ENCODE data around the gene CES4A. TPM values are rescaled to one million over a fixed set of nuclear protein-coding genes. Genes with fewer than 3 reads are reported as not detected.

Gene CES4A
- total and polyA plus RNA-seq, 9 of the 15 experiments (the other 6 are each of a cell fraction or from before 2014, with no cell fraction given) = 0.09 to 0.13 (median 0.11) TPM; not detected in 6

GRCh38 chr16:66961065-66961744 lies 27.2 kb upstream of the CES4A start, which contains the start of gene CES3 (continued):
- TF ChIP-seq ZNF644 (tag; IDR thresholded peaks at IDR 0.05; ENCODE audit: low read depth) (no peak), MLLT1 (IDR thresholded peaks at IDR 0.05) (peak; percentile 27 to 75; a peak in 1 of 4 replicates), XRCC5 (IDR thresholded peaks at IDR 0.05; ENCODE audit: low read depth, low read length) (peak; percentile 35; the same call in 1 of the 2 replicates), USF1 (CRISPR knock-in tag; IDR thresholded peaks at IDR 0.05) (no peak), MEIS2 (IDR thresholded peaks at IDR 0.05; ENCODE audit: partially characterized antibody) (peak; percentile 7), SRSF7 (optimal IDR thresholded peaks at IDR 0.05; ENCODE audit: low read depth, low read length) (no peak), L3MBTL2 (IDR thresholded peaks at IDR 0.05) (0 out of 2 replicates have a peak, but pooled peaks have one; percentile 26), KAT2B (IDR thresholded peaks at IDR 0.05; ENCODE audit: low read depth, low read length) (no peak), DIDO1 (tag; IDR thresholded peaks at IDR 0.05; ENCODE audit: low read depth) (0 out of 2 replicates have a peak, but pooled peaks have one; percentile 20)
- TF ChIP-seq, protein P1, sequence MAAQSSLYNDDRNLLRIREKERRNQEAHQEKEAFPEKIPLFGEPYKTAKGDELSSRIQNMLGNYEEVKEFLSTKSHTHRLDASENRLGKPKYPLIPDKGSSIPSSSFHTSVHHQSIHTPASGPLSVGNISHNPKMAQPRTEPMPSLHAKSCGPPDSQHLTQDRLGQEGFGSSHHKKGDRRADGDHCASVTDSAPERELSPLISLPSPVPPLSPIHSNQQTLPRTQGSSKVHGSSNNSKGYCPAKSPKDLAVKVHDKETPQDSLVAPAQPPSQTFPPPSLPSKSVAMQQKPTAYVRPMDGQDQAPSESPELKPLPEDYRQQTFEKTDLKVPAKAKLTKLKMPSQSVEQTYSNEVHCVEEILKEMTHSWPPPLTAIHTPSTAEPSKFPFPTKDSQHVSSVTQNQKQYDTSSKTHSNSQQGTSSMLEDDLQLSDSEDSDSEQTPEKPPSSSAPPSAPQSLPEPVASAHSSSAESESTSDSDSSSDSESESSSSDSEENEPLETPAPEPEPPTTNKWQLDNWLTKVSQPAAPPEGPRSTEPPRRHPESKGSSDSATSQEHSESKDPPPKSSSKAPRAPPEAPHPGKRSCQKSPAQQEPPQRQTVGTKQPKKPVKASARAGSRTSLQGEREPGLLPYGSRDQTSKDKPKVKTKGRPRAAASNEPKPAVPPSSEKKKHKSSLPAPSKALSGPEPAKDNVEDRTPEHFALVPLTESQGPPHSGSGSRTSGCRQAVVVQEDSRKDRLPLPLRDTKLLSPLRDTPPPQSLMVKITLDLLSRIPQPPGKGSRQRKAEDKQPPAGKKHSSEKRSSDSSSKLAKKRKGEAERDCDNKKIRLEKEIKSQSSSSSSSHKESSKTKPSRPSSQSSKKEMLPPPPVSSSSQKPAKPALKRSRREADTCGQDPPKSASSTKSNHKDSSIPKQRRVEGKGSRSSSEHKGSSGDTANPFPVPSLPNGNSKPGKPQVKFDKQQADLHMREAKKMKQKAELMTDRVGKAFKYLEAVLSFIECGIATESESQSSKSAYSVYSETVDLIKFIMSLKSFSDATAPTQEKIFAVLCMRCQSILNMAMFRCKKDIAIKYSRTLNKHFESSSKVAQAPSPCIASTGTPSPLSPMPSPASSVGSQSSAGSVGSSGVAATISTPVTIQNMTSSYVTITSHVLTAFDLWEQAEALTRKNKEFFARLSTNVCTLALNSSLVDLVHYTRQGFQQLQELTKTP (IDR thresholded peaks at IDR 0.05; ENCODE audit: low read depth in 1 of 2, partially characterized antibody in 2 of 2) = peak in 1 of 2 experiments; percentile 47

All from K562 (cell line).